Frontal cortex (tissue), 4 donors: ENCODE measurements around the gene ARL3. TPM values are rescaled to one million over a fixed set of nuclear protein-coding genes. Genes with fewer than 3 reads are reported as not detected.

Experiments
- DNase-seq, 2 donors: peaks; one replicate each; pipeline ENCODE4 v3.0.0; 2012; ENCODE audit warnings: low spot score in 2 of 2
- FAIRE-seq: peaks from 2 replicates; lab custom pipeline; 2012; peaks lifted over from hg19 to GRCh38; lab: Jason Lieb, UNC
- total RNA-seq: library from RNA; depleted of rRNA; stranded (reverse); fragments of >200 nt; gene quantifications from one replicate; pipeline ENCODE4 v1.2.3, GENCODE V29; 2014
- donor health status: control.
- donor health status: control.
- donor health status: control.

The ARL3 gene
- total RNA-seq, 1 donor from 2014 or later: 32.2 TPM

- DNase-seq: no peak
- no peak for FAIRE-seq
These were observed 57.3 kb downstream of the ARL3 start for GRCh38 chr10:102656791-102657371.

GRCh38 chr10:102656026-102656425 is 58.2 kb downstream of the ARL3 start:
- no peak for FAIRE-seq
- DNase-seq: no peak

- DNase-seq (no peak), FAIRE-seq (no peak)
These were observed 59.2 kb downstream of the ARL3 start for GRCh38 chr10:102654969-102655368.

GRCh38 chr10:102654566-102654965 is 59.6 kb downstream of the ARL3 start:
- FAIRE-seq: no peak

GRCh38 chr10:102653060-102653459 is 61.1 kb downstream of the ARL3 start:
- FAIRE-seq (no peak), DNase-seq (no peak)

More at GRCh38 chr10:102654566-102654965, 59.6 kb downstream of the ARL3 start:
- no peak for DNase-seq

- DNase-seq: no peak
- no peak for FAIRE-seq
These were observed 61.9 kb downstream of the ARL3 start for GRCh38 chr10:102652170-102652916.

- DNase-seq (no peak), FAIRE-seq (no peak)
These were observed 62.6 kb downstream of the ARL3 start for GRCh38 chr10:102651455-102652169.

- FAIRE-seq (no peak), DNase-seq (no peak)
These were observed 63.3 kb downstream of the ARL3 start for GRCh38 chr10:102650655-102651454.

- DNase-seq: no peak
- FAIRE-seq: no peak
These were observed 64.2 kb downstream of the ARL3 start for GRCh38 chr10:102649797-102650654.

- FAIRE-seq: no peak
- peak in 1 of 2 donors; percentile 75 for DNase-seq
These were observed 65.1 kb downstream of the ARL3 start for GRCh38 chr10:102648889-102649796.

- FAIRE-seq: no peak
- DNase-seq: no peak
These were observed 65.8 kb downstream of the ARL3 start for GRCh38 chr10:102648269-102648888.

- DNase-seq (no peak), FAIRE-seq (no peak)
These were observed 66.5 kb downstream of the ARL3 start for GRCh38 chr10:102647443-102648268.

GRCh38 chr10:102646610-102647442 is 67.4 kb downstream of the ARL3 start:
- DNase-seq: no peak

GRCh38 chr10:102645741-102646609 is 68.2 kb downstream of the ARL3 start:
- FAIRE-seq (no peak), DNase-seq (peak in 1 of 2 donors; percentile 70)

More at GRCh38 chr10:102646610-102647442, 67.4 kb downstream of the ARL3 start:
- FAIRE-seq: no peak

GRCh38 chr10:102645388-102645740 is 68.8 kb downstream of the ARL3 start:
- DNase-seq (peak in 1 of 2 donors; percentile 60), FAIRE-seq (no peak)
